ENCODE measurements around the gene ENTPD8.
"Not testable (repeated sequence)": the region's sequence is repeated elsewhere in the genome, so short reads cannot be mapped to it uniquely, and the experiment has no call there.

ENTPD8 gene

DNA sequence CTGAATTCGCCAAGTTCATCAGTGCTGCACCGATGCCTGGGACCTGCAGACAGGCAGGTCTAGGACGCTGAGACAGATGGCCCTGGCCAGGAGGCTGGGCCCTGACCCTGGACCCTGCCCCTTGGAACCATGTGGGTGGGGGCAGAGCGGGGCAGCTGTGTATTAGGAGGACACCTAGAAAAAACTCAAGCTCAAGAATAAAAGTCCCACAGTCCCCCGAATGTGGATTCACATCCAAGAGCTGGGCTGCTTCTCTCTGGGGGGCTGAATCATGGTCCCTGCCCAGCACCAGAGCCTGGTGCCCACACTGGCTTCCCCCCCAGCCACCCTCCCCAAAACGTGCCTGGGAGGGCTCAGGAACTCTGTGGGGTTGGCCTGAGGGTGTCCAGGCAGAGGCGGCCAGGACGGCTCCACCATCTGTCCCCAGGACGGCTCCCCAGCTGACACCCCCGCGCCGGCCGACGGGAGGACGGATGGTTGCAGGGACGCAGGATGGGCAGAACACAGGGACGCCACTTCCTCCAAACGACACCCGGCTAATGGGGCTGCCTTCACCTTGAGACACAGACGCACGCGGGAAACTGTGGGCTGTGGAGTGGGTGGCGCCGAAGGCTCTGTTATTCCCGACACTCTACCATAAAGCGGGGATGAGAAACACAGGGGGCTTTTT lies 53.1 kb downstream of the ENTPD8 start:
- no peak for DNase-seq (ENCODE audit: low read depth)
- H3K4me3 ChIP-seq (ENCODE audit: low read length), result no peak overlapping the region
- TF ChIP-seq, protein P1, sequence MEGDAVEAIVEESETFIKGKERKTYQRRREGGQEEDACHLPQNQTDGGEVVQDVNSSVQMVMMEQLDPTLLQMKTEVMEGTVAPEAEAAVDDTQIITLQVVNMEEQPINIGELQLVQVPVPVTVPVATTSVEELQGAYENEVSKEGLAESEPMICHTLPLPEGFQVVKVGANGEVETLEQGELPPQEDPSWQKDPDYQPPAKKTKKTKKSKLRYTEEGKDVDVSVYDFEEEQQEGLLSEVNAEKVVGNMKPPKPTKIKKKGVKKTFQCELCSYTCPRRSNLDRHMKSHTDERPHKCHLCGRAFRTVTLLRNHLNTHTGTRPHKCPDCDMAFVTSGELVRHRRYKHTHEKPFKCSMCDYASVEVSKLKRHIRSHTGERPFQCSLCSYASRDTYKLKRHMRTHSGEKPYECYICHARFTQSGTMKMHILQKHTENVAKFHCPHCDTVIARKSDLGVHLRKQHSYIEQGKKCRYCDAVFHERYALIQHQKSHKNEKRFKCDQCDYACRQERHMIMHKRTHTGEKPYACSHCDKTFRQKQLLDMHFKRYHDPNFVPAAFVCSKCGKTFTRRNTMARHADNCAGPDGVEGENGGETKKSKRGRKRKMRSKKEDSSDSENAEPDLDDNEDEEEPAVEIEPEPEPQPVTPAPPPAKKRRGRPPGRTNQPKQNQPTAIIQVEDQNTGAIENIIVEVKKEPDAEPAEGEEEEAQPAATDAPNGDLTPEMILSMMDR (conservative IDR thresholded peaks at IDR 0.05; ENCODE audit: low read length), result no peak

DNA sequence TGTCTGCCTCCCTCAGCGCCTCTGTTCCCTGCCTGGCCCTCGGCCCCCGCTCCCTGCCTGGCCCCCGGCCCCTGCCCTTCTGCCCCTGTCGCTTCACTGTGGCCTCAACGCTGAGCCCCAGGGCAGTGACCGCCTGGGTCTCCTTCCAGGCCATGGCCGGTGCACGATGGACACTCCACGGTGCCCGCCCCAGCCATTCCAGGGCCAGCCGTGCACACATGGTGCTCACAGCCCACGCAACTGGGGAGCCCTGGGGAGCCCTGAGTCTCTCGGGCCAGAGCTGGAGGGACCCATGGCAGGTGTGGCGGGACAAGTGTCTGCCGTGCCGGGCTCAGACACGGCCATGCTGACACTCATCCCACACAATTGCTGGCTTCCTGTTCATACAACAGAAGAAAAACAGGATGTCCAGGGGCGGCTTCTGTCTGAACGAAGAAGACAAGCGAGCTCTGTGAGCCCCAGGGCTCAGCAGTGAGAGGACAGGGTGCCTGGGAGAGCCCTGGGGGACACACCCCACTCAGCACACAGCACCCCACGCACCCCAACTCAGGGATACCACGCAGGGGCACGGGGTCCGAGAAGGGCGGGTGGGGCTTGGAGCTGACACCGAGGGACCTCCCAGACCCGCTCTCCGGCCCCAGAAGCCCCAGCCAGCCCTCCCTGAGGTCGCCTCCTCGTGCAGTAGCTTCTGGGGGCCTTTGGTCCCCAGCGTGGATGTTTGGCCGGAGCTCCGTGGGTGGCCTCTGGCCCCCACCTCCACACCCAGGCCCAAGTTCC lies 53.9 kb downstream of the ENTPD8 start:
- TF ChIP-seq, protein P1 (conservative IDR thresholded peaks at IDR 0.05; ENCODE audit: low read length), result no peak
- H3K4me3 ChIP-seq (ENCODE audit: low read length), result no peak overlapping the region
- no peak for DNase-seq (ENCODE audit: low read depth)

DNA sequence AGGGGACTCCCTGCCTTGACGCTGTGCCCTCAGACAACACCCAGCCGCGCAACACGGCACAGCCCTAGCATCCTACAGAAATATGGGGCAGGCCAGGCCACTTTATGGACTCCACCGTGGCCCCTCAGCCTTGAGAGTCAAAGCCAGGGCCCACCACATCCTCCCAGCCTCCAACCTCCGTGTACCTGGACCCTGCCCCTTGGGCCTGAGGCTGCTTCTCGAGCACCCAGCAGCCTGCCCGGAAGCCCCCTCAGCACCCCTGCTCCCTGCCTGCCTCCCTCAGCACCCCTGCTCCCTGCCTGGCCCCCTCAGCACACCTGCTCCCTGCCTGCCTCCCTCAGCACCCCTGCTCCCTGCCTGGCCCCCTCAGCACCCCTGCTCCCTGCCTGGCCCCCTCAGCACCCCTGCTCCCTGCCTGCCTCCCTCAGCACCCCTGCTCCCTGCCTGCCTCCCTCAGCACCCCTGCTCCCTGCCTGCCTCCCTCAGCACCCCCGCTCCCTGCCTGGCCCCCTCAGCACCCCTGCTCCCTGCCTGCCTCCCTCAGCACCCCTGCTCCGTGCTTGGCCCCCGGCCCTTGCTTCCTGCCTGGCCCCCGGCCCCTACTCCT lies 54.5 kb downstream of the ENTPD8 start:
- not testable (repeated sequence) for DNase-seq (ENCODE audit: low read depth); H3K4me3 ChIP-seq (ENCODE audit: low read length)

DNA sequence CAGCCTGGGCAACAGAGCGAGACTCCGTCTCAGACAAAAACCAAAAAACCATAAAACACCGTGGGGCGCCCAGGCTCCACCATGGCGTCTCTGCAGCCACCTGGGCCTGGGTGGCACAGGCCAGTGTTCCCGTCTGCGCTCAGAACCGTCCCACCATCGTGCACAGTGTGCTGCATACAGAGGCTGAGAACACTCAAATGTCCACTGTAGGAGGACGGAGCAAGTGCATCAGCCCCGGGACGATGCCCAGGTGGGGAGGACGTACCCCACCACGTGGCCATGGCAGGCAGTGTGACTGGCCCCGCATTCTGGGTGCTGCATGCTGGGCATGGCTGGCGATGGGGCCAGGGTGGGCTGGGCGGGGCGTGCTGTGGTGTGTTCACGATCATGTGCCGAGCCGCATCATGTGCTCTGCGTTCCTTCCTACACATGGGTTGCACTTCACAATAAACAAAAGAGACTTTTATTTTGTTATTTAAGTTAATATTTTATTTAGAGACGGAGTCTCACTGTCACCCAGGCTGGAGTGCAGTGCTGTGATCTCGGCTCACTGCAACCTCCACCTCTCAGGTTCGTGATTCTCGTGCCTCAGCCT lies 56.0 kb downstream of the ENTPD8 start:
- no peak for DNase-seq (ENCODE audit: low read depth)
- H3K4me3 ChIP-seq (ENCODE audit: low read length), result no peak overlapping the region
- TF ChIP-seq, protein P1 (conservative IDR thresholded peaks at IDR 0.05; ENCODE audit: low read length), result no peak
